B cell (primary cell): Measurements from ENCODE around the gene C22orf15. TPM values are rescaled to one million over a fixed set of nuclear protein-coding genes. Genes with fewer than 3 reads are reported as not detected.

Source experiments
- ATAC-seq: fragments of 200-7000 bp; cut with Tn5 transposase; one replicate; pipeline ENCODE4 v1.10.0; 2021; ENCODE audit warnings: low read depth, mild to moderate bottlenecking, moderate number of reproducible peaks, moderate library complexity
- CTCF ChIA-PET: fragments of 350-600 bp; sonication (Branson Sonifier 250); formaldehyde crosslinking; loops from one replicate; lab custom pipeline; 2021; ENCODE audit warnings: antibody characterized with exemption, inconsistent platforms; lab: Charles Lee
- POLR2A ChIA-PET: fragments of 350-600 bp; sonication (Branson Sonifier 250); formaldehyde crosslinking; loops from one replicate; lab custom pipeline; 2021; ENCODE audit warnings: antibody characterized with exemption; lab: Charles Lee
- DNase-seq: peaks from one replicate; pipeline ENCODE4 v3.0.0; 2013
- H2AFZ ChIP-seq: 2 replicates; pipeline ENCODE4 v1.6.1; 2012; ENCODE audit warnings: mild to moderate bottlenecking, low read depth, low read length; ENCODE audit not compliant: insufficient read depth, poor library complexity, severe bottlenecking
- H3K27ac ChIP-seq, 2 donors: 1 replicate in 1 of 2; 2 replicates in 1 of 2; pipeline ENCODE4 v1.5.1; 2012 to 2013; ENCODE audit warnings: low read length in 2 of 2, mild to moderate bottlenecking in 2 of 2, moderate library complexity in 1 of 2
- H3K27me3 ChIP-seq, 4 experiments: fragments of 200-600 bp in 1 of 4; sonication (generic) in 1 of 4; replicated peaks in 1 of 4; 1 replicate in 2 of 4; 2 replicates in 2 of 4; pipeline versions ENCODE4 v1.6.1 to v1.7.0; 2013 to 2016; ENCODE audit warnings: low read length in 3 of 4, mild to moderate bottlenecking in 2 of 4, mixed read lengths in 1 of 4, moderate library complexity in 1 of 4; ENCODE audit not compliant: insufficient read depth in 4 of 4, control insufficient read depth in 3 of 4; ENCODE audit errors: control extremely low read depth in 1 of 4
- H3K36me3 ChIP-seq, 2 experiments: replicated peaks in 1 of 2; 1 replicate in 1 of 2; 2 replicates in 1 of 2; pipeline versions ENCODE4 v1.6.1 to v1.7.1; 2013; ENCODE audit warnings: low read length in 1 of 2; ENCODE audit not compliant: insufficient read depth in 2 of 2, control insufficient read depth in 1 of 2; ENCODE audit errors: control extremely low read depth in 1 of 2, extremely low read depth in 1 of 2
- H3K4me1 ChIP-seq, 2 donors: fragments of 200-600 bp in 1 of 2; sonication (generic) in 1 of 2; 1 replicate in 1 of 2; 2 replicates in 1 of 2; pipeline versions ENCODE4 v1.5.1 to v1.6.1; 2013 to 2017; ENCODE audit warnings: low read length in 2 of 2; ENCODE audit not compliant: control insufficient read depth in 2 of 2, insufficient read depth in 2 of 2
- H3K4me2 ChIP-seq: replicated peaks from 2 replicates; pipeline ENCODE3; 2012; ENCODE audit warnings: mild to moderate bottlenecking, low read depth, low read length; ENCODE audit not compliant: poor library complexity, severe bottlenecking
- H3K4me3 ChIP-seq, 5 experiments: fragments of 200-600 bp in 1 of 5; sonication (generic) in 1 of 5; 1 replicate in 3 of 5; 2 replicates in 2 of 5; pipeline versions ENCODE4 v1.5.1 to v1.7.0; 2011 to 2016; ENCODE audit warnings: low read length in 4 of 5, mild to moderate bottlenecking in 4 of 5, low read depth in 2 of 5, control low read depth in 1 of 5, moderate library complexity in 1 of 5; ENCODE audit not compliant: insufficient read depth in 1 of 5; ENCODE audit errors: control extremely low read depth in 1 of 5, extremely low read depth in 1 of 5
- H3K79me2 ChIP-seq: fragments of 200-600 bp; sonication (generic); one replicate; pipeline ENCODE4 v1.6.0; 2016; ENCODE audit warnings: low read length; ENCODE audit not compliant: control insufficient read depth, insufficient read depth
- H3K9ac ChIP-seq: fragments of 200-600 bp; sonication (generic); 2 replicates; pipeline ENCODE4 v1.6.1; 2017; ENCODE audit warnings: mild to moderate bottlenecking, low read length, moderate library complexity
- H3K9me3 ChIP-seq, 3 donors: one replicate each; pipeline versions ENCODE4 v1.6.1 to v1.7.1; 2013; ENCODE audit warnings: low read length in 2 of 3; ENCODE audit not compliant: control insufficient read depth in 2 of 3, insufficient read depth in 1 of 3; ENCODE audit errors: control extremely low read depth in 1 of 3
- H4K20me1 ChIP-seq: 2 replicates; pipeline ENCODE4 v1.6.0; 2012; ENCODE audit warnings: mild to moderate bottlenecking, low read length; ENCODE audit not compliant: insufficient read depth, control insufficient read depth, poor library complexity, severe bottlenecking
- H3K27ac Mint-ChIP-seq: one replicate; pipeline ENCODE4 v1.8.0; 2021; ENCODE audit warnings: mixed read lengths
- H3K27me3 Mint-ChIP-seq: one replicate; pipeline ENCODE4 v1.8.0; 2021; ENCODE audit warnings: mixed read lengths
- H3K4me1 Mint-ChIP-seq: one replicate; pipeline ENCODE4 v1.8.0; 2021; ENCODE audit warnings: mixed read lengths
- H3K4me3 Mint-ChIP-seq: one replicate; pipeline ENCODE4 v1.8.0; 2021; ENCODE audit warnings: mixed read lengths
- H3K9me3 Mint-ChIP-seq: one replicate; pipeline ENCODE4 v1.8.0; 2022; ENCODE audit warnings: mixed read lengths; ENCODE audit not compliant: insufficient read depth
- CTCF ChIP-seq: fragments of 200-600 bp; IDR thresholded peaks from one replicate; pipeline ENCODE4 v1.8.0; 2022; ENCODE audit warnings: antibody characterized with exemption, mild to moderate bottlenecking
- EZH2 ChIP-seq: IDR thresholded peaks from 2 replicates; pipeline ENCODE4 v1.6.1; 2012; ENCODE audit warnings: borderline replicate concordance, low read depth, mild to moderate bottlenecking, moderate library complexity, low read length; ENCODE audit not compliant: insufficient read depth, poor library complexity, severe bottlenecking
- WGBS: methylation state at CpG from one replicate; pipeline ENCODE4 v1.1.5; 2013; ENCODE audit warnings: missing lambda C conversion rate; ENCODE audit not compliant: insufficient coverage; 5-methylcytosine and 5-hydroxymethylcytosine counted together
- intact Hi-C: fragments of 100-400 bp; cut with micrococcal nuclease; formaldehyde crosslinking; loops from one replicate; pipeline ENCODE4 v1.10.0; 2022
- polyA plus RNA-seq: library from polyadenylated mRNA; depleted of rRNA; stranded (reverse); fragments of >200 nt; gene quantifications from 2 replicates; pipeline ENCODE4 v1.2.3, GENCODE V29; 2012
- total RNA-seq, 2 donors: library from RNA; stranded (reverse); fragments of 120-200 nt in 1 of 2; gene quantifications; 1 replicate in 1 of 2; 2 replicates in 1 of 2; pipeline versions ENCODE4 v1.2.3 to v1.2.4, GENCODE V29; 2013 to 2022

C22orf15 gene
- total and polyA plus RNA-seq, 2 donors (not counting 1 experiment from before 2014, with no cell fraction given), result 0.61 to 0.81 TPM

- H3K9ac ChIP-seq, result peak within 1 kb of the TSS; percentile 89
- H3K9me3 Mint-ChIP-seq, result no peaks in the 10 kb centered on the region
- H3K27ac ChIP-seq, result peak within 1 kb of the TSS; percentile 85 to 98
- H3K27me3 Mint-ChIP-seq, result no peaks in the 10 kb centered on the region
- 3% methylated on average over 3 of the region's 14 CpGs for WGBS
- peaks cover 0 to 4% (median 0%) of the 10 kb centered on the region in 3 donors for H3K9me3 ChIP-seq
- peak within 1 kb of the TSS; percentile 53 to 88 (median 83) for H3K4me3 ChIP-seq
- no peaks in the 10 kb centered on the region for H4K20me1 ChIP-seq
- ChIA-PET CTCF (interaction anchor here (0.8 to 13.0 kb wide), 7 partner anchors 13 to 103 kb away, joined by 3 to 188 read pairs (median 8); partner anchors contain the start of genes C22orf15, CHCHD10, MMP11 and SLC2A11), POLR2A (interaction anchor here (1.4 to 8.1 kb wide), 3 partner anchors 13 to 33 kb away, joined by 3 to 174 read pairs (median 29); partner anchors contain the start of genes C22orf15, CHCHD10, MMP11 and SMARCB1)
- no peaks in the 10 kb centered on the region for H3K27me3 ChIP-seq
- no peak for TF ChIP-seq EZH2
- no peak for TF ChIP-seq CTCF
- DNase-seq, result peak; percentile 68
- intact Hi-C loops, result no loop called here
- peaks cover 60% of the 10 kb centered on the region for H3K4me1 Mint-ChIP-seq
- H3K4me3 Mint-ChIP-seq, result peak within 1 kb of the TSS; percentile 93
- peaks cover 28% of the 10 kb centered on the region for H3K79me2 ChIP-seq
- no peak within 1 kb of the TSS for H2AFZ ChIP-seq
- no peak for ATAC-seq
- peak within 1 kb of the TSS; percentile 99 for H3K27ac Mint-ChIP-seq
- H3K36me3 ChIP-seq, result peaks cover 0 to 2% of the 10 kb centered on the region in 2 experiments
- peaks cover 30 to 67% of the 10 kb centered on the region in 2 donors for H3K4me1 ChIP-seq
- H3K4me2 ChIP-seq, result peak within 1 kb of the TSS; percentile 97
Observed at GRCh38 chr22:23754220-23754919, 8.4 kb upstream of the C22orf15 start, which contains the start of gene VPREB3. TSS of gene VPREB3 (minus strand) at chr22:23754425. CDS start at chr22:23754363, 62 bp downstream.
